SK-N-SH (cell line): ENCODE data around the gene PDZD2. TPM values are rescaled to one million over a fixed set of nuclear protein-coding genes. Genes with fewer than 3 reads are reported as not detected.

ENCODE experiments used
- CTCF ChIA-PET: fragments of 300-600, 350-600 bp; formaldehyde crosslinking; extraction: SDS; loops from one replicate; lab custom pipeline; 2021; lab: Yijun Ruan, JAX
- POLR2A ChIA-PET: fragments of 350-600 bp; sonication (Branson Sonifier 250); formaldehyde crosslinking; extraction: SDS; loops from one replicate; lab custom pipeline; 2020; ENCODE audit warnings: antibody characterized with exemption, inconsistent platforms; lab: Yijun Ruan, JAX
- DNase-seq: peaks from one replicate; pipeline ENCODE4 v3.0.0; 2012
- H2AFZ ChIP-seq: fragments of 200-600 bp; sonication (generic); 2 replicates; pipeline ENCODE4 v1.8.1; 2016; ENCODE audit warnings: antibody characterized with exemption, mild to moderate bottlenecking, low read depth
- H3F3A ChIP-seq: fragments of 200-600 bp; sonication (generic); replicated peaks from 2 replicates; pipeline ENCODE3; 2016; ENCODE audit warnings: antibody characterized with exemption, mild to moderate bottlenecking; ENCODE audit not compliant: insufficient read depth
- H3K27ac ChIP-seq, 2 experiments: fragments of 200-500 bp in 1 of 2; fragments of 200-600 bp in 1 of 2; sonication (Bioruptor generic) in 1 of 2; sonication (generic), shearing (Covaris generic) in 1 of 2; 2 replicates each; pipeline versions ENCODE4 v1.5.1 to v1.6.1; 2014 to 2016; ENCODE audit warnings: low read depth in 2 of 2, inconsistent platforms in 1 of 2, low read length in 1 of 2, mild to moderate bottlenecking in 1 of 2, mixed read lengths in 1 of 2
- H3K27me3 ChIP-seq: fragments of 200-600 bp; sonication (generic), shearing (Covaris generic); 2 replicates; pipeline ENCODE4 v1.6.1; 2016; ENCODE audit warnings: mixed run types; ENCODE audit not compliant: insufficient read depth
- H3K36me3 ChIP-seq, 2 experiments: fragments of 200-500 bp in 1 of 2; fragments of 200-600 bp in 1 of 2; sonication (Bioruptor generic) in 1 of 2; sonication (generic) in 1 of 2; replicated peaks in 1 of 2; 2 replicates each; pipeline versions ENCODE3 to v1.5.1; 2014 to 2016; ENCODE audit warnings: low read length in 1 of 2, mild to moderate bottlenecking in 1 of 2; ENCODE audit not compliant: insufficient read depth in 2 of 2, control insufficient read depth in 1 of 2
- H3K4me1 ChIP-seq, 2 experiments: fragments of 200-500 bp in 1 of 2; fragments of 200-600 bp in 1 of 2; sonication (Bioruptor generic) in 1 of 2; sonication (generic), shearing (Covaris generic) in 1 of 2; 2 replicates each; pipeline versions ENCODE4 v1.5.1 to v1.6.1; 2014 to 2016; ENCODE audit warnings: low read depth in 1 of 2, low read length in 1 of 2, mixed run types in 1 of 2; ENCODE audit not compliant: insufficient read depth in 2 of 2, control insufficient read depth in 1 of 2
- H3K4me2 ChIP-seq: fragments of 200-600 bp; sonication (generic), shearing (Covaris generic); 2 replicates; pipeline ENCODE4 v1.6.1; 2017; ENCODE audit warnings: mixed run types
- H3K4me3 ChIP-seq, 2 experiments: fragments of 200-500 bp in 1 of 2; fragments of 200-600 bp in 1 of 2; sonication (Bioruptor generic) in 1 of 2; sonication (generic), shearing (Covaris generic) in 1 of 2; 2 replicates each; pipeline versions ENCODE4 v1.5.1 to v1.8.1; 2014 to 2016; ENCODE audit warnings: low read depth in 2 of 2, inconsistent platforms in 1 of 2, low read length in 1 of 2, mild to moderate bottlenecking in 1 of 2, mixed read lengths in 1 of 2, moderate library complexity in 1 of 2
- H3K79me2 ChIP-seq: fragments of 200-600 bp; sonication (generic); 2 replicates; pipeline ENCODE4 v1.8.1; 2017; ENCODE audit warnings: mild to moderate bottlenecking; ENCODE audit not compliant: insufficient read depth
- H3K9ac ChIP-seq: fragments of 200-600 bp; sonication (generic); 2 replicates; pipeline ENCODE4 v1.6.1; 2017; ENCODE audit warnings: mixed run types
- H3K9me2 ChIP-seq: fragments of 200-600 bp; sonication (generic); 2 replicates; pipeline ENCODE4 v1.6.1; 2017; ENCODE audit warnings: mixed run types
- H3K9me3 ChIP-seq: fragments of 200-600 bp; sonication (generic); 2 replicates; pipeline ENCODE4 v1.6.1; 2017; ENCODE audit warnings: mixed run types, mild to moderate bottlenecking, moderate library complexity
- H4K20me1 ChIP-seq: fragments of 200-600 bp; sonication (generic); 2 replicates; pipeline ENCODE4 v1.6.1; 2017; ENCODE audit warnings: mild to moderate bottlenecking, mixed run types; ENCODE audit not compliant: insufficient read depth
- CHD2 ChIP-seq: fragments of 150-350 bp; IDR thresholded peaks from 2 replicates; pipeline ENCODE4 v1.6.1; 2018; ENCODE audit warnings: low read length; ENCODE audit not compliant: partially characterized antibody
- EP300 ChIP-seq, 2 experiments: IDR thresholded peaks; 2 replicates each; pipeline versions ENCODE4 v1.4.0 to v1.6.1; 2012; ENCODE audit warnings: borderline replicate concordance in 1 of 2, low read depth in 1 of 2, low read length in 1 of 2
- FOSL2 ChIP-seq: IDR thresholded peaks from 2 replicates; pipeline ENCODE4 v1.4.0; 2012; ENCODE audit warnings: low read depth, mild to moderate bottlenecking, moderate library complexity, borderline replicate concordance
- GABPA ChIP-seq: IDR thresholded peaks from 2 replicates; pipeline ENCODE4 v1.4.0; 2012; ENCODE audit warnings: low read depth, mild to moderate bottlenecking
- JUND ChIP-seq: IDR thresholded peaks from 2 replicates; pipeline ENCODE4 v1.4.0; 2012
- MXI1 ChIP-seq: IDR thresholded peaks from 2 replicates; pipeline ENCODE4 v1.6.1; 2012; ENCODE audit warnings: mild to moderate bottlenecking, low read depth, low read length, improper control_type of control experiment
- RAD21 ChIP-seq: IDR thresholded peaks from 2 replicates; pipeline ENCODE4 v1.6.1; 2012; ENCODE audit warnings: mild to moderate bottlenecking, low read length
- RCOR1 ChIP-seq: fragments of 150-350 bp; IDR thresholded peaks from 2 replicates; pipeline ENCODE4 v1.6.1; 2017; ENCODE audit warnings: antibody characterized with exemption, low read length
- RXRA ChIP-seq: IDR thresholded peaks from 2 replicates; pipeline ENCODE4 v1.4.0; 2012; ENCODE audit warnings: low read depth, mild to moderate bottlenecking, borderline replicate concordance
- TAF1 ChIP-seq: IDR thresholded peaks from 2 replicates; pipeline ENCODE4 v1.6.1; 2012; ENCODE audit warnings: low read depth, mild to moderate bottlenecking, low read length, moderate library complexity, borderline replicate concordance
- TCF12 ChIP-seq: IDR thresholded peaks from 2 replicates; pipeline ENCODE4 v1.4.0; 2012
- TEAD4 ChIP-seq: IDR thresholded peaks from 2 replicates; pipeline ENCODE4 v1.4.0; 2012; ENCODE audit warnings: mild to moderate bottlenecking, borderline replicate concordance; ENCODE audit not compliant: insufficient read depth
- WGBS: methylation state at CpG from one replicate; pipeline ENCODE4 v1.1.6; 2017; ENCODE audit warnings: low lambda C conversion rate; 5-methylcytosine and 5-hydroxymethylcytosine counted together
- polyA plus RNA-seq, 3 experiments: library from polyadenylated mRNA; depleted of rRNA; stranded (reverse); fragments of >200 nt; gene quantifications; 2 replicates each; pipeline ENCODE4 v1.2.3, GENCODE V29; 2012
- TF ChIP-seq, protein P1 (sequence below): fragments of 150-350 bp; IDR thresholded peaks from 2 replicates; pipeline ENCODE4 v1.6.1; 2016; ENCODE audit warnings: mild to moderate bottlenecking, low read depth, low read length

The PDZD2 gene
- polyA plus RNA-seq, 1 of the 3 experiments (the other 2 are of a cell fraction), result 0.13 TPM

- TF ChIP-seq TEAD4 (no peak), TAF1 (no peak), GABPA (no peak)
- TF ChIP-seq, all 33 proteins: peak for 0
Measured at GRCh38 chr5:31754741-31755675, 116.1 kb downstream of the PDZD2 start (continued).

- peak overlapping the region in 1 of 2 experiments; percentile 64; a peak in 2 of 4 replicates for H3K27ac ChIP-seq
- TF ChIP-seq TAF1 (no peak), RXRA (no peak)
- H3K9ac ChIP-seq, result no peak overlapping the region
- H2AFZ ChIP-seq, result no peak overlapping the region
- no peaks in the 10 kb centered on the region for H3K36me3 ChIP-seq
- peaks cover 0 to 46% of the 10 kb centered on the region in 2 experiments; a peak in 1 of 4 replicates for H3K4me1 ChIP-seq
- no peaks in the 10 kb centered on the region for H3K79me2 ChIP-seq
- no peaks in the 10 kb centered on the region for H3K9me3 ChIP-seq
- no peaks in the 10 kb centered on the region for H3K9me2 ChIP-seq
- no peaks in the 10 kb centered on the region for H3K27me3 ChIP-seq
- no peaks in the 10 kb centered on the region for H3F3A ChIP-seq
- no peaks in the 10 kb centered on the region for H4K20me1 ChIP-seq
- no peak overlapping the region for H3K4me3 ChIP-seq
- CTCF ChIA-PET, result interaction anchor here (0.9 to 1.8 kb wide), 7 partner anchors 8 to 117 kb away, joined by 3 to 7 read pairs (median 4); partner anchors contain the start of gene PDZD2
- POLR2A ChIA-PET, result no interaction called here
- peak; percentile 29 for DNase-seq
- H3K4me2 ChIP-seq, result no peak overlapping the region
- 47% methylated on average over 10 of the region's 10 CpGs for WGBS
Measured at GRCh38 chr5:31755676-31756230, 116.8 kb downstream of the PDZD2 start.

GRCh38 chr5:31757806-31758205 is 118.9 kb downstream of the PDZD2 start:
- Histone ChIP-seq H3K4me2 (no peak overlapping the region), H3K4me1 (peaks cover 0 to 46% of the 10 kb centered on the region in 2 experiments; a peak in 1 of 4 replicates), H2AFZ (no peak overlapping the region), H3F3A (no peaks in the 10 kb centered on the region), H3K36me3 (no peaks in the 10 kb centered on the region), H3K27me3 (no peaks in the 10 kb centered on the region), H3K9me2 (no peaks in the 10 kb centered on the region), H3K4me3 (no peak overlapping the region), H3K27ac (peak overlapping the region in 1 of 2 experiments; percentile 96; a peak in 2 of 4 replicates), H3K9me3 (no peaks in the 10 kb centered on the region), H3K9ac (no peak overlapping the region), H3K79me2 (no peaks in the 10 kb centered on the region), H4K20me1 (no peaks in the 10 kb centered on the region)
- POLR2A ChIA-PET, result interaction anchor here (1.0 kb wide), 1 partner anchor 56 kb away, joined by 3 read pairs; no protein-coding TSS in a partner anchor
- TF ChIP-seq FOSL2, result no peak
- TF ChIP-seq, protein P1, sequence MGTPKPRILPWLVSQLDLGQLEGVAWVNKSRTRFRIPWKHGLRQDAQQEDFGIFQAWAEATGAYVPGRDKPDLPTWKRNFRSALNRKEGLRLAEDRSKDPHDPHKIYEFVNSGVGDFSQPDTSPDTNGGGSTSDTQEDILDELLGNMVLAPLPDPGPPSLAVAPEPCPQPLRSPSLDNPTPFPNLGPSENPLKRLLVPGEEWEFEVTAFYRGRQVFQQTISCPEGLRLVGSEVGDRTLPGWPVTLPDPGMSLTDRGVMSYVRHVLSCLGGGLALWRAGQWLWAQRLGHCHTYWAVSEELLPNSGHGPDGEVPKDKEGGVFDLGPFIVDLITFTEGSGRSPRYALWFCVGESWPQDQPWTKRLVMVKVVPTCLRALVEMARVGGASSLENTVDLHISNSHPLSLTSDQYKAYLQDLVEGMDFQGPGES, result no peak
- TF ChIP-seq EP300 (IDR thresholded peaks at IDR 0.05; ENCODE audit: borderline replicate concordance in 1 of 2, low read depth in 1 of 2, low read length in 1 of 2), result peak in 1 of 2 experiments; percentile 80; a peak in 2 of 4 replicates
- peak; percentile 60 for TF ChIP-seq CHD2
- peak; percentile 40 for TF ChIP-seq RAD21
- TF ChIP-seq TCF12, result peak; percentile 57
- no peak for TF ChIP-seq TAF1
- TF ChIP-seq MXI1, result peak; percentile 73; the same call in 1 of the 2 replicates
- no peak for TF ChIP-seq JUND
- peak; percentile 91 for TF ChIP-seq RCOR1
- CTCF ChIA-PET, result interaction anchor here (0.6 to 1.2 kb wide), 6 partner anchors 12 to 119 kb away, joined by 3 to 7 read pairs (median 3); partner anchors contain the start of gene PDZD2
- WGBS, result 29% methylated on average over 8 of the region's 8 CpGs
- peak; percentile 85 for DNase-seq
